A673 (cell line): Measurements from ENCODE around the gene FAM184B. TPM values are rescaled to one million over a fixed set of nuclear protein-coding genes. Genes with fewer than 3 reads are reported as not detected.
A peak's percentile ranks its signal among the peaks of the same experiment; 100 is the strongest.

Experiments
- BruUV-seq: library from RNA; stranded (reverse); fragments of 400-500 nt; replicated peaks from 2 replicates; lab custom pipeline; 2021; lab: Mats Ljungman, UMichigan
- CTCF ChIA-PET: fragments of 300-600 bp; sonication (Branson Sonifier 250); formaldehyde crosslinking; loops from one replicate; lab custom pipeline; 2022; ENCODE audit warnings: antibody characterized with exemption; lab: Charles Lee
- POLR2A ChIA-PET: fragments of 300-600 bp; sonication (Branson Sonifier 250); formaldehyde crosslinking; loops from one replicate; lab custom pipeline; 2022; ENCODE audit warnings: antibody characterized with exemption; ENCODE audit not compliant: low non-redundant PET; lab: Charles Lee
- DNase-seq: peaks from one replicate; pipeline ENCODE4 v3.0.0-alpha.2; 2015; ENCODE audit warnings: low spot score
- H3K27ac ChIP-seq: fragments of 200-600 bp; sonication (generic); 2 replicates; pipeline ENCODE4 v1.5.1; 2016; ENCODE audit warnings: mixed run types, low read depth, mild to moderate bottlenecking, mixed read lengths, antibody characterized with exemption, low read length; ENCODE audit not compliant: poor library complexity, severe bottlenecking
- H3K27me3 ChIP-seq: fragments of 200-600 bp; sonication (generic); replicated peaks from 2 replicates; pipeline ENCODE4 v1.6.1; 2017; ENCODE audit warnings: mixed run types, low read depth, mild to moderate bottlenecking, mixed read lengths, antibody characterized with exemption, low read length; ENCODE audit not compliant: insufficient read depth, poor library complexity
- H3K36me3 ChIP-seq: fragments of 200-600 bp; sonication (generic); 2 replicates; pipeline ENCODE4 v1.6.1; 2016; ENCODE audit warnings: mixed run types, mild to moderate bottlenecking, mixed read lengths, antibody characterized with exemption, low read length; ENCODE audit not compliant: insufficient read depth, poor library complexity, severe bottlenecking
- H3K4me1 ChIP-seq: fragments of 200-600 bp; sonication (generic); 2 replicates; pipeline ENCODE4 v1.6.1; 2017; ENCODE audit warnings: mixed run types, mild to moderate bottlenecking, mixed read lengths, antibody characterized with exemption, low read length; ENCODE audit not compliant: insufficient read depth, poor library complexity, severe bottlenecking
- H3K4me3 ChIP-seq: fragments of 200-600 bp; sonication (generic); 2 replicates; pipeline ENCODE4 v1.5.1; 2016; ENCODE audit warnings: low read depth, mixed run types, mild to moderate bottlenecking, mixed read lengths, low read length; ENCODE audit not compliant: poor library complexity, severe bottlenecking
- H3K9me3 ChIP-seq: fragments of 200-600 bp; sonication (generic); 2 replicates; pipeline ENCODE4 v1.6.1; 2016; ENCODE audit warnings: mixed run types, low read depth, mild to moderate bottlenecking, mixed read lengths, antibody characterized with exemption, low read length; ENCODE audit not compliant: poor library complexity, severe bottlenecking
- EZH2 ChIP-seq: fragments of 200-600 bp; sonication (generic); IDR thresholded peaks from 2 replicates; pipeline ENCODE4 v1.6.1; 2017; ENCODE audit warnings: borderline replicate concordance, low read depth, mild to moderate bottlenecking, mixed read lengths, antibody characterized with exemption, low read length; ENCODE audit not compliant: poor library complexity, severe bottlenecking
- intact Hi-C: fragments of 100-400 bp; cut with micrococcal nuclease; formaldehyde crosslinking; loops from one replicate; pipeline ENCODE4 v1.10.0; 2022; ENCODE audit not compliant: unreplicated experiment
- total RNA-seq: library from RNA; stranded (reverse); gene quantifications from 2 replicates; pipeline ENCODE4 v1.2.3, GENCODE V29; 2021
- TF ChIP-seq, protein P1 (sequence below): fragments of 300-800, 200-600 bp; sonication (generic); conservative IDR thresholded peaks from 2 replicates; pipeline ENCODE4 v1.5.1; 2017; ENCODE audit warnings: low read depth, mild to moderate bottlenecking, antibody characterized with exemption, low read length, moderate library complexity, mixed read lengths

The FAM184B gene
- total RNA-seq, 1 experiment from 2014 or later: 0.26 TPM

DNA sequence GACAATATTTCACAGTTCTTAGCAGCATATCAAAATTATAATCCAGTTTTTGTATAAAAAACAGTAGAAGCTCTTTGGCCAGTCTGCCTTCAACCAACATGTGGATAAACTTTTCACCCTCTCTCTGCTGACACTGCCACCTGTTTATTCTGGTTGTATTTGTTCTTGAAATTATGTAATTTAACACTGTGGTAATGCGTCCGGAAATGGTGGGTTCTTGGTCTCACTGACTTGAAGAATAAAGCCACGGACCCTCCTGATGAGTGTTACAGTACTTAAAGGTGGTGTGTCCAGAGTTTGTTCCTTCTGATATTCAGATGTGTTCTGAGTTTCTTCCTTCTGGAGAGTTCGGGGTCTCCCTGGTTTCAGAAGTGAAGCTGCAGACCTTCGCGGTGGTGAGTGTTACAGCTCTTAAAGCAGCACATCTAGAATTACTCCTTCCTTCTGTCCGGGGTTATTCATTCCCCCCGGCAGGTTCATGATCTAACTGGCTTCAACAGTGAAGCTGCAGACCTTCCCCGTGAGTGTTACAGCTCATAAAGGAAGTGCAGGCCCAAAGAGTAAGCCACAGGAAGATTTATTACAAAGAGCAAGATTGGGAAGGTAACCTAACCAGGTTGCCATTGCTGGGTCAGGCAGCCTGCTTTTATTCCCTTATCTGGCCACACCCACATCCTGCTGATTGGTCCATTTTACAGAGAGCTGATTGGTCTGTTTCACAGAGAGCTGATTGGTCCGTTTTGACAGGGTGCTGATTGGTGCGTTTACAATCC lies 15.7 kb downstream of the FAM184B start:
- no peak for TF ChIP-seq EZH2
- TF ChIP-seq, protein P1, sequence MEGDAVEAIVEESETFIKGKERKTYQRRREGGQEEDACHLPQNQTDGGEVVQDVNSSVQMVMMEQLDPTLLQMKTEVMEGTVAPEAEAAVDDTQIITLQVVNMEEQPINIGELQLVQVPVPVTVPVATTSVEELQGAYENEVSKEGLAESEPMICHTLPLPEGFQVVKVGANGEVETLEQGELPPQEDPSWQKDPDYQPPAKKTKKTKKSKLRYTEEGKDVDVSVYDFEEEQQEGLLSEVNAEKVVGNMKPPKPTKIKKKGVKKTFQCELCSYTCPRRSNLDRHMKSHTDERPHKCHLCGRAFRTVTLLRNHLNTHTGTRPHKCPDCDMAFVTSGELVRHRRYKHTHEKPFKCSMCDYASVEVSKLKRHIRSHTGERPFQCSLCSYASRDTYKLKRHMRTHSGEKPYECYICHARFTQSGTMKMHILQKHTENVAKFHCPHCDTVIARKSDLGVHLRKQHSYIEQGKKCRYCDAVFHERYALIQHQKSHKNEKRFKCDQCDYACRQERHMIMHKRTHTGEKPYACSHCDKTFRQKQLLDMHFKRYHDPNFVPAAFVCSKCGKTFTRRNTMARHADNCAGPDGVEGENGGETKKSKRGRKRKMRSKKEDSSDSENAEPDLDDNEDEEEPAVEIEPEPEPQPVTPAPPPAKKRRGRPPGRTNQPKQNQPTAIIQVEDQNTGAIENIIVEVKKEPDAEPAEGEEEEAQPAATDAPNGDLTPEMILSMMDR: no peak
- ChIA-PET POLR2A (no interaction called here), CTCF (no interaction called here)
- Histone ChIP-seq H3K27me3 (no peaks in the 10 kb centered on the region), H3K4me1 (no peaks in the 10 kb centered on the region), H3K27ac (no peak overlapping the region), H3K4me3 (no peak overlapping the region), H3K36me3 (no peaks in the 10 kb centered on the region), H3K9me3 (peaks cover 3% of the 10 kb centered on the region)
- no peak for DNase-seq
- no TSS peak for BruUV-seq
- intact Hi-C loops: no loop called here

DNA sequence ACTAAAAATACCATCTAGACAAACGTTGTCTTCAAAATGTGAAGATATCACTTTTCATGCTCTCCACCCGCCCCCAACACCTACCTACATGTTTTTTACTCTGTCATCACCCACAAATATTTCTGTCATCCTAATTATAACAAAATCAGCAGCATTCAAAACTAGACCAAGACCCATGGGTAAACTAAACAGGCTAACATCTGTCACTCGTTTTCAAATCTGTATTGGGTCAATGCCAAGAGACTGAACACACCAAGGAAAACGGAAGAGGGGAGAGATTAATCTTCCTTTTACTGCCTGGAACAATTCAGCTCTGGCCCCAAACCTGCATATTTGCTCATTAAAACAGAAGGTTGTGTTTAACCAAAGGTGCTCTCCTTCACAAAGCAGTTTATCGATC lies 17.5 kb downstream of the FAM184B start:
- peak; percentile 48 for DNase-seq
- ChIA-PET POLR2A (no interaction called here), CTCF (no interaction called here)
- no peaks in the 10 kb centered on the region for H3K4me1 ChIP-seq
- no peak overlapping the region for H3K27ac ChIP-seq
- TF ChIP-seq, protein P1: no peak
- no peak for TF ChIP-seq EZH2
- H3K9me3 ChIP-seq: peaks cover 3% of the 10 kb centered on the region
- intact Hi-C loops: no loop called here
- H3K4me3 ChIP-seq: no peak overlapping the region
- BruUV-seq: no TSS peak
- no peaks in the 10 kb centered on the region for H3K27me3 ChIP-seq
- H3K36me3 ChIP-seq: no peaks in the 10 kb centered on the region

DNA sequence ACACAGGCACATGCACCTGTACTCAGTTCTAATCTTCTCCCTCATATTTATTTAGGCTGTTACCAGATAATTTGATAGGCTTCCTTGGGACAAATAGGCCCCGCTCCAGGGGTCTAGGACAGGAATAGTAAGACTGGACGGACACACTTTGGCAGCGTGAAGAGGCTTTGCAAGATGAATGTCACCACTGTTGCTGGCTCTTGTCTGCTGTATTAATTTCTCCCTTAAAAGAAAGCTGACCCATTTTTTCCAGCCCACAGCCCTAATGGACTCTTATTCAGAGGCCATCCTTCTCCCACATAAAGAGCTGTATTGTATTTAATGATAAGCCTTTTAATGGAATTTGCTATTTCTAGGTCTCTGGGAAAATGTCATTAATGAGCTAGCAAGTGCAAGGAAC lies 18.0 kb downstream of the FAM184B start:
- H3K27ac ChIP-seq: no peak overlapping the region
- no peaks in the 10 kb centered on the region for H3K27me3 ChIP-seq
- POLR2A ChIA-PET: no interaction called here
- no peaks in the 10 kb centered on the region for H3K36me3 ChIP-seq
- BruUV-seq: no TSS peak
- CTCF ChIA-PET: no interaction called here
- TF ChIP-seq, protein P1: no peak
- no peak for TF ChIP-seq EZH2
- intact Hi-C loops: no loop called here
- DNase-seq: no peak
- no peaks in the 10 kb centered on the region for H3K4me1 ChIP-seq
- no peak overlapping the region for H3K4me3 ChIP-seq
- H3K9me3 ChIP-seq: peaks cover 3% of the 10 kb centered on the region
